ENCODE data around the gene SPATS2. TPM values are rescaled to one million over a fixed set of nuclear protein-coding genes. Genes with fewer than 3 reads are reported as not detected.

The SPATS2 gene
- total RNA-seq, 1 donor from 2014 or later, result 46.3 TPM

GRCh38 chr12:49559011-49559675 lies 191.9 kb downstream of the SPATS2 start:
- Mint-ChIP-seq H3K27me3 (ENCODE audit: low read depth, unreplicated experiment) (no peaks in the 10 kb centered on the region), H3K4me3 (ENCODE audit: unreplicated experiment) (no peak overlapping the region), H3K36me3 (ENCODE audit: low read depth, unreplicated experiment) (peaks cover 14% of the 10 kb centered on the region), H3K4me1 (ENCODE audit: low read depth, unreplicated experiment) (no peaks in the 10 kb centered on the region), H3K9me3 (ENCODE audit: unreplicated experiment) (no peaks in the 10 kb centered on the region), H3K27ac (ENCODE audit: unreplicated experiment) (no peak overlapping the region)
- Histone ChIP-seq H3K27ac (ENCODE audit: low read depth, low read length) (no peak overlapping the region), H3K9me3 (ENCODE audit: insufficient read depth, low read depth, low read length) (no peaks in the 10 kb centered on the region), H3K4me1 (ENCODE audit: insufficient read depth, low read length) (no peaks in the 10 kb centered on the region), H3K27me3 (ENCODE audit: insufficient read depth, low read length) (no peaks in the 10 kb centered on the region), H3K4me2 (ENCODE audit: low read length) (no peak overlapping the region), H2AFZ (ENCODE audit: low read depth, low read length) (no peak overlapping the region), H3K36me3 (ENCODE audit: insufficient read depth, low read length) (peaks cover 23% of the 10 kb centered on the region), H3K4me3 (ENCODE audit: insufficient read depth, low read depth, low read length) (no peak overlapping the region), H4K20me1 (ENCODE audit: insufficient read depth, low read length) (no peaks in the 10 kb centered on the region), H3K79me2 (ENCODE audit: insufficient read depth, low read length) (no peaks in the 10 kb centered on the region), H3K9ac (ENCODE audit: low read length) (no peak overlapping the region)
- DNase-seq (ENCODE audit: low read depth) (no peak), FAIRE-seq (no peak)
- TF ChIP-seq CTCF (IDR thresholded peaks at IDR 0.05; ENCODE audit: insufficient read depth, low read depth, low read length) (no peak), EZH2 (IDR thresholded peaks at IDR 0.05; ENCODE audit: insufficient read depth, low read length) (no peak)

GRCh38 chr12:49560695-49561094 lies 193.4 kb downstream of the SPATS2 start:
- Mint-ChIP-seq H3K9me3 (ENCODE audit: unreplicated experiment) (no peaks in the 10 kb centered on the region), H3K27me3 (ENCODE audit: low read depth, unreplicated experiment) (no peaks in the 10 kb centered on the region), H3K4me3 (ENCODE audit: unreplicated experiment) (no peak overlapping the region), H3K27ac (ENCODE audit: unreplicated experiment) (no peak overlapping the region), H3K36me3 (ENCODE audit: low read depth, unreplicated experiment) (peaks cover 16% of the 10 kb centered on the region), H3K4me1 (ENCODE audit: low read depth, unreplicated experiment) (peaks cover 7% of the 10 kb centered on the region)
- Histone ChIP-seq H3K27ac (ENCODE audit: low read depth, low read length) (no peak overlapping the region), H4K20me1 (ENCODE audit: insufficient read depth, low read length) (peaks cover 3% of the 10 kb centered on the region), H3K9me3 (ENCODE audit: insufficient read depth, low read depth, low read length) (no peaks in the 10 kb centered on the region), H3K27me3 (ENCODE audit: insufficient read depth, low read length) (no peaks in the 10 kb centered on the region), H3K9ac (ENCODE audit: low read length) (no peak overlapping the region), H2AFZ (ENCODE audit: low read depth, low read length) (no peak overlapping the region), H3K4me2 (ENCODE audit: low read length) (no peak overlapping the region), H3K36me3 (ENCODE audit: insufficient read depth, low read length) (peaks cover 23% of the 10 kb centered on the region), H3K4me3 (ENCODE audit: insufficient read depth, low read depth, low read length) (no peak overlapping the region), H3K4me1 (ENCODE audit: insufficient read depth, low read length) (no peaks in the 10 kb centered on the region), H3K79me2 (ENCODE audit: insufficient read depth, low read length) (peaks cover 7% of the 10 kb centered on the region)
- DNase-seq (ENCODE audit: low read depth) (no peak), FAIRE-seq (no peak)
- TF ChIP-seq CTCF (IDR thresholded peaks at IDR 0.05; ENCODE audit: insufficient read depth, low read depth, low read length) (no peak), EZH2 (IDR thresholded peaks at IDR 0.05; ENCODE audit: insufficient read depth, low read length) (no peak)

- Histone ChIP-seq H2AFZ (ENCODE audit: low read depth, low read length) (no peak overlapping the region), H3K4me2 (ENCODE audit: low read length) (no peak overlapping the region), H3K4me3 (ENCODE audit: insufficient read depth, low read depth, low read length) (no peak overlapping the region), H3K27ac (ENCODE audit: low read depth, low read length) (no peak overlapping the region), H3K79me2 (ENCODE audit: insufficient read depth, low read length) (peaks cover 22% of the 10 kb centered on the region), H3K36me3 (ENCODE audit: insufficient read depth, low read length) (peaks cover 23% of the 10 kb centered on the region), H3K9me3 (ENCODE audit: insufficient read depth, low read depth, low read length) (no peaks in the 10 kb centered on the region), H3K9ac (ENCODE audit: low read length) (no peak overlapping the region), H3K27me3 (ENCODE audit: insufficient read depth, low read length) (no peaks in the 10 kb centered on the region), H3K4me1 (ENCODE audit: insufficient read depth, low read length) (peaks cover 7% of the 10 kb centered on the region), H4K20me1 (ENCODE audit: insufficient read depth, low read length) (peaks cover 3% of the 10 kb centered on the region)
- DNase-seq (ENCODE audit: low read depth), result no peak
- no peak for FAIRE-seq
- Mint-ChIP-seq H3K27me3 (ENCODE audit: low read depth, unreplicated experiment) (no peaks in the 10 kb centered on the region), H3K4me3 (ENCODE audit: unreplicated experiment) (no peak overlapping the region), H3K9me3 (ENCODE audit: unreplicated experiment) (no peaks in the 10 kb centered on the region), H3K36me3 (ENCODE audit: low read depth, unreplicated experiment) (peaks cover 15% of the 10 kb centered on the region), H3K27ac (ENCODE audit: unreplicated experiment) (no peak overlapping the region), H3K4me1 (ENCODE audit: low read depth, unreplicated experiment) (peaks cover 9% of the 10 kb centered on the region)
- no peak for TF ChIP-seq CTCF (IDR thresholded peaks at IDR 0.05; ENCODE audit: insufficient read depth, low read depth, low read length)
- TF ChIP-seq EZH2 (IDR thresholded peaks at IDR 0.05; ENCODE audit: insufficient read depth, low read length), result no peak
Observed at GRCh38 chr12:49562233-49562632, 195.0 kb downstream of the SPATS2 start.
